H1 (cell line): ENCODE data around the gene MAGI1. TPM values are rescaled to one million over a fixed set of nuclear protein-coding genes. Genes with fewer than 3 reads are reported as not detected.

Source experiments
- CTCF ChIP-seq, 3 experiments: IDR thresholded peaks; 1 replicate in 2 of 3; 2 replicates in 1 of 3; pipeline versions ENCODE4 v1.5.1 to v1.6.1; 2011; ENCODE audit warnings: low read length in 3 of 3, mild to moderate bottlenecking in 3 of 3, inconsistent platforms in 2 of 3, low read depth in 1 of 3, moderate library complexity in 1 of 3; ENCODE audit not compliant: insufficient read depth in 1 of 3; ENCODE audit errors: control extremely low read depth in 1 of 3
- EP300 ChIP-seq, 2 experiments: IDR thresholded peaks; 1 replicate in 1 of 2; 2 replicates in 1 of 2; pipeline ENCODE4 v1.6.1; 2011 to 2012; ENCODE audit warnings: low read depth in 2 of 2, low read length in 2 of 2, mild to moderate bottlenecking in 2 of 2, borderline replicate concordance in 1 of 2, inconsistent platforms in 1 of 2, moderate library complexity in 1 of 2
- EZH2 ChIP-seq: fragments of 200-600 bp; sonication (generic); IDR thresholded peaks from 2 replicates; pipeline ENCODE4 v1.7.1; 2012; ENCODE audit warnings: low read depth, mild to moderate bottlenecking, moderate library complexity, low read length, inconsistent platforms; ENCODE audit not compliant: severe bottlenecking
- MAX ChIP-seq: IDR thresholded peaks from 2 replicates; pipeline ENCODE4 v1.6.1; 2012; ENCODE audit warnings: inconsistent platforms
- RAD21 ChIP-seq, 2 experiments: IDR thresholded peaks in 1 of 2; conservative IDR thresholded peaks in 1 of 2; 2 replicates each; pipeline ENCODE4 v1.6.1; 2011; ENCODE audit warnings: low read depth in 2 of 2, low read length in 2 of 2, improper control_type of control experiment in 1 of 2, inconsistent platforms in 1 of 2, mild to moderate bottlenecking in 1 of 2, moderate library complexity in 1 of 2
- SIRT6 ChIP-seq: IDR thresholded peaks from one replicate; pipeline ENCODE4 v1.7.1; 2012; ENCODE audit warnings: low read length, inconsistent platforms
- SRF ChIP-seq: IDR thresholded peaks from 2 replicates; pipeline ENCODE4 v1.6.1; 2011; ENCODE audit warnings: mild to moderate bottlenecking, low read depth, low read length, moderate library complexity
- polyA plus RNA-seq, 7 experiments: library from polyadenylated mRNA; depleted of rRNA in 3 of 7; stranded (reverse) in 5 of 7; unstranded in 2 of 7; fragments of >200 nt in 5 of 7; fragments of 200-250 nt in 2 of 7; gene quantifications; 1 replicate in 5 of 7; 2 replicates in 1 of 7; 4 replicates in 1 of 7; pipeline versions ENCODE4 v1.2.1 to v1.2.3, GENCODE V29; 2011 to 2013; ENCODE audit warnings: missing spikeins in 2 of 7, mixed read lengths in 2 of 7
- total RNA-seq: library from RNA; stranded (reverse); fragmentation: NEBNext Ultra II Directional; extraction: Animal tissue kit (Norgen Biotek cat#: 25700); gene quantifications from 2 replicates; pipeline ENCODE4 v1.2.1, GENCODE V29; 2021

Gene MAGI1
- total and polyA plus RNA-seq, 2 of the 8 experiments (the other 6 are each of a cell fraction or from before 2014, with no cell fraction given), result 19.8 to 78.0 TPM

GRCh38 chr3:66010739-66011655 is 27.7 kb downstream of the MAGI1 start (continued):
- TF ChIP-seq RAD21 (IDR thresholded peaks at IDR 0.05 in 1 of 2, conservative IDR thresholded peaks at IDR 0.05 in 1 of 2; ENCODE audit: low read depth in 2 of 2, low read length in 2 of 2) (no peak; a peak in 1 of 4 replicates), CTCF (IDR thresholded peaks at IDR 0.05; ENCODE audit: control extremely low read depth in 1 of 3, insufficient read depth in 1 of 3, low read depth in 1 of 3, low read length in 3 of 3) (no peak), SIRT6 (no peak), SRF (no peak), MAX (no peak), EZH2 (no peak), EP300 (IDR thresholded peaks at IDR 0.05; ENCODE audit: borderline replicate concordance in 1 of 2, low read depth in 2 of 2, low read length in 2 of 2) (no peak)
- TF ChIP-seq, all 59 proteins: peak for 0
